Large intestine (tissue), 3 donors: ENCODE data around the gene LMCD1. TPM values are rescaled to one million over a fixed set of nuclear protein-coding genes. Genes with fewer than 3 reads are reported as not detected.

Source experiments
- DNase-seq, 2 donors: peaks; one replicate each; pipeline versions ENCODE4 v3.0.0 to v3.0.0-alpha.2; 2013
- H3K27ac ChIP-seq: one replicate; pipeline ENCODE4 v1.5.1; 2013; ENCODE audit warnings: low read length
- H3K27me3 ChIP-seq: 2 replicates; pipeline ENCODE4 v1.6.1; 2013; ENCODE audit warnings: low read length; ENCODE audit not compliant: control insufficient read depth, insufficient read depth
- H3K36me3 ChIP-seq: 2 replicates; pipeline ENCODE4 v1.6.1; 2013; ENCODE audit warnings: low read length; ENCODE audit not compliant: control insufficient read depth, insufficient read depth
- H3K4me1 ChIP-seq: one replicate; pipeline ENCODE4 v1.6.1; 2013; ENCODE audit warnings: low read length; ENCODE audit not compliant: control insufficient read depth, insufficient read depth
- H3K4me3 ChIP-seq: one replicate; pipeline ENCODE4 v1.5.1; 2013; ENCODE audit warnings: low read length
- H3K9me3 ChIP-seq: one replicate; pipeline ENCODE4 v1.6.1; 2013; ENCODE audit warnings: mild to moderate bottlenecking, low read depth, low read length, moderate library complexity; ENCODE audit not compliant: control insufficient read depth
- WGBS: methylation state at CpG from one replicate; pipeline ENCODE4 v1.1.5; 2013; ENCODE audit warnings: low lambda C conversion rate; ENCODE audit not compliant: insufficient coverage; 5-methylcytosine and 5-hydroxymethylcytosine counted together
- polyA plus RNA-seq: library from polyadenylated mRNA; unstranded; fragments of 120-200 nt; gene quantifications from one replicate; pipeline ENCODE4 v1.2.1, GENCODE V29; 2013

LMCD1 gene
- polyA plus RNA-seq, 1 donor = 14.4 TPM

GRCh38 chr3:8460050-8460708 lies 41.4 kb upstream of the LMCD1 start:
- no peaks in the 10 kb centered on the region for H3K4me1 ChIP-seq
- no peak overlapping the region for H3K27ac ChIP-seq
- no peaks in the 10 kb centered on the region for H3K27me3 ChIP-seq
- no peaks in the 10 kb centered on the region for H3K36me3 ChIP-seq
- DNase-seq = no peak
- H3K9me3 ChIP-seq = no peaks in the 10 kb centered on the region
- WGBS = 40% methylated on average over 1 of the region's 10 CpGs
- H3K4me3 ChIP-seq = no peak overlapping the region

DNA sequence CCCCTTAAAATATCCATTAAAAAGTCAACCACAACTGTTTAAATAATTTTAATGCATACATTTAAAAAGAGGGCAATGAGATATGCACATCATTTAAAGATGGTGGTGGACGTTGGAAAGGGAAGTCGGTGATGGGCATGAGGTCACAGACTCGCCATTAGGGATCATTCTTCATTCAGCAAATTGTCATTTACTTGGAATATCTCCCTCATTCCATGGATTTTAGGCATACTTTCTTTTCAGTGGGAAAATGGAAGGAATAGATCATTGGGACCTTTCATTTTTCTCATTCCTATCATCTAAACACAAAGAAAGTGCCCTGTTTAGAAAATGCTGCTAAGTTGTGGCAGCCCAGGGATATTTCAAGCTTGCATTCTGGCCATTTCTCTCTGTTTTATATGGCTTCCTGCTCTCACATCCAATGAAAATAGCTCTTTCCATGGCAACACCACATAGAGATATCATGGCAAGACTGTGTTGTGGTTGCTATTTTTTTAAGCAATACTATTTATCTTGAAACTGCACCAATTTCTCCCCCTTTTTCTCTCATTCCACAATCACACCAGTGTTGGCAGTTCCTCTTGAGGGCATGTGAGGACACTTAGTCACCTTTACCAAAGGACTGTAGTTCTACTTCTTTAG lies 40.7 kb upstream of the LMCD1 start:
- no peaks in the 10 kb centered on the region for H3K36me3 ChIP-seq
- no peaks in the 10 kb centered on the region for H3K4me1 ChIP-seq
- no peaks in the 10 kb centered on the region for H3K9me3 ChIP-seq
- WGBS = no CpG with 5 or more reads among the region's 3 CpGs
- no peak overlapping the region for H3K4me3 ChIP-seq
- H3K27ac ChIP-seq = no peak overlapping the region
- H3K27me3 ChIP-seq = no peaks in the 10 kb centered on the region
- no peak for DNase-seq

- H3K9me3 ChIP-seq = no peaks in the 10 kb centered on the region
- no peak for DNase-seq
- H3K4me3 ChIP-seq = no peak overlapping the region
- no peaks in the 10 kb centered on the region for H3K36me3 ChIP-seq
- H3K27ac ChIP-seq = no peak overlapping the region
- no CpG with 5 or more reads among the region's 1 CpG for WGBS
- H3K4me1 ChIP-seq = no peaks in the 10 kb centered on the region
- no peaks in the 10 kb centered on the region for H3K27me3 ChIP-seq
Observed at GRCh38 chr3:8464668-8465067, 37.0 kb upstream of the LMCD1 start.

DNA sequence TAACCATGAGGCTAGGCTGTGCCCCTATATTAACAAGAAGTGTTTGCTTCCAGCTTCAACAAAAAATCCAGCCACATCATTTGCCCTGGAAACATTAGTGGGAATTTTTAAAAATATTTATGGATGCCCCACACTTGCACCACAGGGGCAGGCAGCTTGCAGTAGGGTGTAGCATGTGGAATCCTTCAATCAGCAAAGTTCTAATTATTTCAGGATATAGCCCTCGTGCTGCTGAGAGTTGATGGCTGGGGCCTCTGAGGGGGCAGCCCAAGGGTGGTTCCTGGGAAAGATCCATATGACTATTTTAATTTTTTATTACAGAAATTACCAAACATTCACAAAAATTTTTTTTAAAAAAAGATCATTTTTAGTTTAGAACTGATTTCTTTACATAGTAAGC lies 35.1 kb upstream of the LMCD1 start:
- H3K4me1 ChIP-seq = no peaks in the 10 kb centered on the region
- no peak overlapping the region for H3K4me3 ChIP-seq
- H3K27me3 ChIP-seq = no peaks in the 10 kb centered on the region
- DNase-seq = no peak
- H3K27ac ChIP-seq = no peak overlapping the region
- no CpG with 5 or more reads among the region's 1 CpG for WGBS
- H3K9me3 ChIP-seq = no peaks in the 10 kb centered on the region
- no peaks in the 10 kb centered on the region for H3K36me3 ChIP-seq

- H3K36me3 ChIP-seq = no peaks in the 10 kb centered on the region
- H3K9me3 ChIP-seq = no peaks in the 10 kb centered on the region
- no peak overlapping the region for H3K4me3 ChIP-seq
- no peak overlapping the region for H3K27ac ChIP-seq
- no peak for DNase-seq
- no peaks in the 10 kb centered on the region for H3K27me3 ChIP-seq
- WGBS = no CpG with 5 or more reads among the region's 11 CpGs
- no peaks in the 10 kb centered on the region for H3K4me1 ChIP-seq
Observed at GRCh38 chr3:8470801-8471200, 30.8 kb upstream of the LMCD1 start.

DNA sequence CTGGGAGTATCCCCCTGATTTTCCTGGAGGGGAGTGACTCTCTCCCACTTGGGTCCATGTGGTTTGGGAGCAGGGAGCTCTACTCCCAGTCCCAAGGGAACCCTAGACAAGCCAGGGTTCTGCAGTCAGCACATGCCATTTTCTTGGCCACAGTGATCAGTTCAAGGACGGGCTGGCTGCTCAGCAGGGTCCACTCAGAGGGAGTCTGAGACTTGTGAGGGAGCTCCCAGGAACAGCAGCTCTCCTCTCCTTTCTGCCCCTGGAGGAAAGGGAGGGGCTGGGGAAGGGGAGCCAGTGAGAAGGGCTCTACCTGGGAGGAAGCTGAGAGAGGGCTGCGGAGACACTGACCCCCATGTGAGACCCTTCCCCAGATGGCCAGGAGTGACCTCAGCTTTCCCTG lies 29.1 kb upstream of the LMCD1 start:
- no CpG with 5 or more reads among the region's 2 CpGs for WGBS

DNA sequence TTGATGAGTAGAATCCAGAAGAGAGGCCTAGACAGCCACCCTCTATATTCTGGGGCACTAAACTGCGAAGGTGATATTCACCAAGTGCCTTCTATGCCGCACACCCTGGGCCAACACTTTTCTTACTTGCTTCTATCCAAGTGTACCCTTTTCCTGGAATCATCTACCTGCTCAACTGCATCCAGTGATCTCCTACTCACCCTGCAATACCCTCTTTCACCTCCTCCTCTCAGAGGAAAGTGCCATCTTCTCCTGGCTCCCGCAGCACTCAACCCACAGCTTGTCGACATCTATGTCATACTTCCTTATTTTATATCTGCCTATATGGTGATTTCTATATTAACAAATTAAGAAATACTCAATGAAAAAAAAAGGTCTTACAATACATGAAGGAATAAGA lies 28.6 kb upstream of the LMCD1 start:
- Histone ChIP-seq H3K36me3 (no peaks in the 10 kb centered on the region), H3K27me3 (no peaks in the 10 kb centered on the region), H3K4me3 (no peak overlapping the region), H3K4me1 (no peaks in the 10 kb centered on the region), H3K9me3 (no peaks in the 10 kb centered on the region), H3K27ac (no peak overlapping the region)
- WGBS = no CpG with 5 or more reads among the region's 4 CpGs
- DNase-seq = no peak

More for the DNA sequence above, 29.1 kb upstream of the LMCD1 start:
- Histone ChIP-seq H3K36me3 (no peaks in the 10 kb centered on the region), H3K4me3 (no peak overlapping the region), H3K27me3 (no peaks in the 10 kb centered on the region), H3K4me1 (no peaks in the 10 kb centered on the region), H3K27ac (no peak overlapping the region), H3K9me3 (no peaks in the 10 kb centered on the region)
- DNase-seq = no peak

GRCh38 chr3:8473990-8474389 lies 27.6 kb upstream of the LMCD1 start:
- 100% methylated on average over 1 of the region's 4 CpGs for WGBS
- H3K4me3 ChIP-seq = no peak overlapping the region
- no peaks in the 10 kb centered on the region for H3K27me3 ChIP-seq
- no peaks in the 10 kb centered on the region for H3K36me3 ChIP-seq
- H3K4me1 ChIP-seq = no peaks in the 10 kb centered on the region
- no peak for DNase-seq
- H3K9me3 ChIP-seq = no peaks in the 10 kb centered on the region
- H3K27ac ChIP-seq = no peak overlapping the region

GRCh38 chr3:8474991-8475390 lies 26.6 kb upstream of the LMCD1 start:
- no peak for DNase-seq
- no peaks in the 10 kb centered on the region for H3K9me3 ChIP-seq
- WGBS = no CpG with 5 or more reads among the region's 2 CpGs
- no peak overlapping the region for H3K27ac ChIP-seq
- no peaks in the 10 kb centered on the region for H3K27me3 ChIP-seq
- H3K36me3 ChIP-seq = no peaks in the 10 kb centered on the region
- H3K4me1 ChIP-seq = no peaks in the 10 kb centered on the region
- H3K4me3 ChIP-seq = no peak overlapping the region

DNA sequence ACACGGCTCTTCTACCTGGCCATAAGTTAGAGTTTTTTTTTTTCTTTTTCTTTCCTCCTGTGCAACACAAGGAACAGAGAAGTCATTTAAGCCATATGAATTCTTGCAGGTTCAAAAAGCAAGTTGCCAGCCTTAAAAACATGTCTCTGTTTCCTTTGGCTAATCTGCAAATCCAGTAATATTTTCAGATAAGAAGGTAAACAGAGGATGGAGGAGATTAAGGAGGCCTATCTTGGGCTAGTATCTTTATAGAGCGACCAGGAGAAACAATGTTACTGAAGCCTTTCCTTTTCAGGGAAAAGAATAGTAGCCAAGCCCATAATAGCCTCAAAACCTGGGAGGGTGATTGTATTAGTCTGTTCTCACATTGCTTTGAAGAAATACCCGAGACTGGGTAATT lies 20.9 kb upstream of the LMCD1 start:
- Histone ChIP-seq H3K27ac (no peak overlapping the region), H3K27me3 (no peaks in the 10 kb centered on the region), H3K9me3 (peaks cover 2% of the 10 kb centered on the region), H3K4me1 (no peaks in the 10 kb centered on the region), H3K4me3 (no peak overlapping the region), H3K36me3 (no peaks in the 10 kb centered on the region)
- DNase-seq = no peak
- WGBS = no CpG with 5 or more reads among the region's 3 CpGs

GRCh38 chr3:8481380-8481779 lies 20.2 kb upstream of the LMCD1 start:
- Histone ChIP-seq H3K27me3 (no peaks in the 10 kb centered on the region), H3K27ac (no peak overlapping the region), H3K4me1 (no peaks in the 10 kb centered on the region), H3K36me3 (no peaks in the 10 kb centered on the region), H3K4me3 (no peak overlapping the region), H3K9me3 (peaks cover 2% of the 10 kb centered on the region)
- 80% methylated on average over 1 of the region's 2 CpGs for WGBS
- DNase-seq = no peak
